ELF-1 (cell line): ENCODE results near the gene SCRT2.
"Not testable (repeated sequence)": the region's sequence is repeated elsewhere in the genome, so short reads cannot be mapped to it uniquely, and the experiment has no call there.

ENCODE experiments used
- DNase-seq: peaks from one replicate; pipeline ENCODE4 v3.0.0-alpha.2; 2016; ENCODE audit warnings: low read depth, low spot score

Gene SCRT2

GRCh38 chr20:675453-676314 lies at the start of gene SCRT2:
SCRT2 (minus strand) TSS chr20:675802; CDS start chr20:675601, 201 bp downstream.
- peak; percentile 86 for DNase-seq

GRCh38 chr20:724797-725196 lies 49.2 kb upstream of the SCRT2 start:
- DNase-seq = not testable (repeated sequence)

GRCh38 chr20:723756-724155 lies 48.2 kb upstream of the SCRT2 start:
- DNase-seq = no peak

- DNase-seq = no peak
Measured at GRCh38 chr20:722822-723644, 47.4 kb upstream of the SCRT2 start.

GRCh38 chr20:721876-722275 lies 46.3 kb upstream of the SCRT2 start:
- no peak for DNase-seq

- peak; percentile 38 for DNase-seq
Measured at GRCh38 chr20:719816-720215, 44.2 kb upstream of the SCRT2 start.

- no peak for DNase-seq
Measured at GRCh38 chr20:719068-719467, 43.5 kb upstream of the SCRT2 start.

GRCh38 chr20:717832-718231 lies 42.2 kb upstream of the SCRT2 start:
- no peak for DNase-seq

- no peak for DNase-seq
Measured at GRCh38 chr20:717271-717670, 41.7 kb upstream of the SCRT2 start.

GRCh38 chr20:714453-714852 lies 38.9 kb upstream of the SCRT2 start:
- DNase-seq = no peak

- no peak for DNase-seq
Measured at GRCh38 chr20:711576-711975, 36.0 kb upstream of the SCRT2 start.

- no peak for DNase-seq
Measured at GRCh38 chr20:710780-711450, 35.3 kb upstream of the SCRT2 start.

- DNase-seq = no peak
Measured at GRCh38 chr20:709991-710779, 34.6 kb upstream of the SCRT2 start.

- no peak for DNase-seq
Measured at GRCh38 chr20:709423-709822, 33.8 kb upstream of the SCRT2 start.

GRCh38 chr20:708956-709355 lies 33.4 kb upstream of the SCRT2 start:
- no peak for DNase-seq

GRCh38 chr20:707451-708110 lies 32.0 kb upstream of the SCRT2 start:
- no peak for DNase-seq

GRCh38 chr20:706366-706885 lies 30.8 kb upstream of the SCRT2 start:
- DNase-seq = no peak

- no peak for DNase-seq
Measured at GRCh38 chr20:704726-705125, 29.1 kb upstream of the SCRT2 start.

- no peak for DNase-seq
Measured at GRCh38 chr20:703426-703825, 27.8 kb upstream of the SCRT2 start.

GRCh38 chr20:703006-703405 lies 27.4 kb upstream of the SCRT2 start:
- DNase-seq = no peak
